GM18499 (cell line): ENCODE results near the gene NPHS1.
"Not testable (repeated sequence)": the region's sequence is repeated elsewhere in the genome, so short reads cannot be mapped to it uniquely, and the experiment has no call there.

Source experiments
- ATAC-seq: cut with Tn5 transposase; IDR thresholded peaks from one replicate; pipeline ENCODE4 v1.9.1; 2021; ENCODE audit warnings: moderate number of reproducible peaks; ENCODE audit not compliant: insufficient read depth, unreplicated experiment

The NPHS1 gene

DNA sequence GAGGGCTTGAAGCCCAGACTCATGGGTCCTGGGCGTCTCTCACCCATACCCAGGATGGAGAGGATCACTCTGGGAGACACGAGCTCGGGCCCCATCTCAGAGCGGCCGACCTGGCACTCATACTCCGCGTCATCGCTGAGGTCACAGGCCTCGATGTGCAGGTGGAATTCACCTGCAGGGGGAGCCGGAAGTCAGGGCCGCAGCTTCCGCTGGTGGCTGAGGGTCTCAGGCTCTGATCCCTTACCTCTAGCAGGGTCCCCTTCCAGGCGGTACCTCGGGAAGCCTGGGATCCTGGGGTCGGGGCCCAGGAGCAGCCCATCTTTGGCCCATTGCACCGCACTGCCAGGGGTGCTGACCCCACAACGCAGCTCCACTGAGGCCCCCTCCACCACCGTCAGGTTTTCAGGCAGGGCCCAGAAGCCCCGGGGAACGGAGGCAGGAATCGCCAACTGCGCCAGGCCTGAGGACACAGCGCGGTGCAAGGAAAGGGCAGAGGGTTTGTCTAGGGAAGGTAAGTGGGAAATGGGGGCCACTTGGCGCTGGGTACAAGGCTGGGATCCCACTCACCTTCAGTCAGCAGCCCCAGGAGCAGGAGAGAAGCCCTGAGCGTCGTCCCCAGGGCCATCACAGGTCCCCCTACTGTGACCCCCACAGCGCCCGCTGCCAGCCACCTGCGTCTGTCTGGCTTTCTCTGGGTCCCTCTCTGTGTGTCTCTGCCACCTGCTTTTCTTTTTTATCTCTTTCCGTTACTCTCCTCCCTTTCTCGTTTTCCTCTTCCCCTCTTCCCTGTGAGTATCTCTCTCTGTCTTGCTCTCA is 883 bp downstream of the NPHS1 start:
- ATAC-seq = no peak

DNA sequence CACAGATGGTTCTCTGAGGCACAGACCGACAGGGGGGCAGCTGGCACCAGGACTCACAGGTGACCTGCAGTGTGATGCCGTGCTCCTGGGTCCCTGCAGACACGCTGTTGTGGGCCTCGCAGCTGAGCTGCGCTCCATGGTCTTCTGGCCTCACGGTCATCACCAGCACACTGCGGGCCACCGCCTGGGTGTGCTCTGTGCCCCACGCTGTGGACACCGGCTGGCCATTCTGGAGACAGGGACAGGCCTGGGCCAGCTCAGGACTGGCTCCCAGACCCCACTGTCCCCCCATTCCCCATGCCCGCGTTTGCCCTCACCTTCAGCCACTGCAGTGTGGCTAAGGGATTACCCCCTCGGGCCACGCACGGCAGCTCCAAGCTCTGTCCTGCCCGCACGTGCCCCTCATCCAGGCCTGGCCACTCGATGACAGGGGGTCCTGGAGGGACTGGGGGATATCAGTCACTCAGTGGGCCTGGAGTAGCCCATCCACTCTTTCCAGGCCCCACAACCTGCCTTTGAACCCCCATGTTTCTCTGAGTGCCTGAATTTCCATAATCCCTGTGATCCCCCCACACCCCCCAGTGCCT is 3.3 kb downstream of the NPHS1 start:
- ATAC-seq = no peak

DNA sequence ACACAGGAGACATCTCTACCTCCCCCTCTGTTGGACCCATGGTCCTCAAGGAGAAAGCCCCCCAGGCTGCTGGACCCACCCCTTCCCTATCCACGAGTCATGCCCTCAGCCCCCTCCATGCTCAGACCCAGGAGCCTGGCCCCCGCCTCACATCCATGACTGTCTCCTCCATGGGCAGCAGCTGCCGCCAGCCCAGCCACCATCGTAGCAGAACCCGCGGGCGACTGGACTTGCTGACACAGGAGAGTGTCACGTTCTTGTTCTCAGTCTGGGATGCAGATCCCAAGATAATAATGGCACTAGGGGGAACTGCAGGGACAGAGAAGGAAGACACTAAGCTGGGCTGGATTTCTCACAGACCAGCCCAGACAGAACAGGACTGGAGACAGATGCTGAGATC is 3.8 kb downstream of the NPHS1 start:
- ATAC-seq = no peak

DNA sequence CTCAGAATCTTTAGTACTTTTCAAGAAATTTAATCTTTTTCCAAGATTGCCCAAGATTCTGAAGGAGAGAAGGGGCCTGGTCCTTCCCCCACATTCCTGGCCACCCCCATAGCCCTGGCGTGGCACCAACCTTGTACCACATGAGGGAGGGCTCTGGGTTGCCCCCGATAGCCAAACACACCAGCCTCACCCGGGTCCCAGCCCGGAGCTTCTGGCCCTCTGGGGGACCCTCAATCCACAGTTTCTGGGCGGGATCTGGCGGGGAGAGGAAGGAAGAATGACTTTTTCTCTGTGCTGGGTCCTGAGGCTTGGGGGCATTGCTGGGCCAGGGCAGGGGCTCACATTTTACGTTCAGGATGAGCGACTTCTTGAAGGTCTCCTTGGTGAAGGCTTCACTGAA is 4.4 kb downstream of the NPHS1 start:
- no peak for ATAC-seq

DNA sequence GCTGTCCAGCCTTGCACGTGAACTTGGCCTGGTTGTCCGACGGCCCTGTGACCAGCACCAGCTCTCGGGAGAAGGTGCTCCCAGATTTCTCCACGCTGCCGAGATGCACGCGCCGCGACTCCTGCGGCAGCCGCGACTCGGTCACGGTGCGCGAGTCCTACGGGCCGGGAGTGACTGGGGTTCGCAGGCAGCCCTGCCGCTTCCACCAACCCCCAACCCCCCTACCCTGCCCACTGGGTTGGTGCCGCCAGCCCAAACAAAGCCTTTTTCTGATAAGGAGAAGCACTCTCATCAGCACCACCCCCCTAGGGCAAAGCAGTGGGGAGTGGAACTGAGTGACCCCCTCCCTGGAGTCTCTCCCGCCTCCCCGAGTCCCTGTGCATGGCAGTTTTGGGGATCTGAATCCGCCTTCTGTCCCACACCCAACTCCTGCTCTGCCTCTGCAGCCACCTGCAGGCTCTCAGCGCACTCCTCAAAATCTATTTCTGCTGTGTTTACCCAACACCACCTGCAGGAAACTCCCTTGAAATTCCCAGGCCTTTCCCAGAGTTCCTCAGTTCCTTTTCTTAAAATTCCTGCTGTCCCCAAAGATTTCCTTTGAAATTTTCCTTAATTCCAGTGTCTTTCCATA is 6.2 kb downstream of the NPHS1 start:
- ATAC-seq = no peak

GRCh38 chr19:35845215-35846037 is 6.9 kb downstream of the NPHS1 start:
- ATAC-seq = no peak

DNA sequence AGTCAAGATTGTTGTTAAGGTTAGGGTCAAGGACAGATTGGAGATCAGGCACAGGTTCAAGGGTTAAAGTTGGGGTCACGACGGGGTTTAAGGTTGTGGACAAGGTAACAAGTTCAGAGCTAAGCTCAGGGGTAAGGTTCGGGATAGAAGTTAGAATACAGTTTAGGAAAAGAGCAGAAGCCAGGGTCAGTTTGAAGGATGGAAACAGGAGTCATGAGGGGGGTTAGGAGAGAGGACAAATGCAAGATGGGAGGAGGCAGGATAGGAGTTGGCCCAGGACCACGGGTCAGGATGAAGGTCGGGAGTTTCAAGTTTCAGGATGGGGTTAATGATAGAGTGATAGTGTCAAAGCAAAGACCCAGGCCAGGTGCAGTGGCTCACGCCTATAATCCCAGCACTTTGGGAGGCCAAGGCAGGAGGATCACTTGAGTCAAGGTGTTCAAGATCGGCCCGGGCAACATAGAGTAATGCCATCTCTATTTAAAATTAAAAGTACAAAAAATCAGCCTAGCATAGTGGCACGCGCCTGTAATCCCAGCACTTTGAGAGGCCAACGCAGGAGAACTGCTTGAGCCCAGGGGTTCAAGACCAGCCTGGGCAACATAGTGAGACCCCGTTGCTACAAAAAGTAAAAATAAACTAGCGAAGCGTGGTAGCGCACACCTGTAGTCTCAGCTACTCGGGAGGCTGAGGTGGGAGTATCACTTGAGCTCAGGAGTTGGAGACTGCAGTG is 7.7 kb downstream of the NPHS1 start:
- ATAC-seq = no peak

DNA sequence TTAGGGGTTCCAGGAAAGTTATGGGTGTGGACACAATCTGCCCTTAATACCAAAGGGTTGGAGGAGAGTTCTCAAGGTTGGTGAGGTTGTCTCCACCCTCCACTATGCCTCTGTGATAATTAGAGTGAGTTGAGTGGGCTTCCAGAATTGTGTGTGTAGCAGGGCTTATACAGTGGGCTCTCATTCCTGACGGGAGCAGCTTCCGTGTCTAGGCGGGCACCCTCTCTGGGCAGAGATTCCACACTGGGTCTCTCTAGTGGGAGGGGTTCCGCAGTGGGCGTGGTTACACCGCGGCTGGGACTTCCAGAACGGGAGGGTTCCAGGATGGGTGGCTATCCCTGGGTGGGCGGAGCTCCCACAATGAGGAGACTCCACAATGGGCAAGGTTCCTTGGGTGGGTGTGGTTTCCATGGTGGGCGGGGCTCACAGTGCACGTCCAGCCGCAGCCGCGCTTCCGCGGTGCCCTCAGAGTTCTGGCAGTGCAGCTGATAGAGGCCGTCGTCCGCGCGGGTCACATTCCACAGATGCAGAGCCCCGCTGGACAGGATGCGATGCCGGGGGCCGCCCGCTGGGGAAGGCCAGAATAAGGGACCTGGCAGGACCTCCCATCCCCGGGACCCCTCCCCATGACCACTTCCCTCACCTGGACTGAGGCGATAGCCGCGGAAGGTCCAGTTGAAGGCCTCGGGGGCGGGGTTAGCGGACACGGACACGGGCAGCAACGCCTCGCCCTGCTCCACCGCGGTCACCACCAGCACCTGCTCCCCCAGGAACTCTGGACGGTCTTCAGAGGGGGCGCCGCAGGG is 8.4 kb downstream of the NPHS1 start:
- ATAC-seq = no peak

GRCh38 chr19:35842666-35843272 is 9.5 kb downstream of the NPHS1 start:
- ATAC-seq = no peak

DNA sequence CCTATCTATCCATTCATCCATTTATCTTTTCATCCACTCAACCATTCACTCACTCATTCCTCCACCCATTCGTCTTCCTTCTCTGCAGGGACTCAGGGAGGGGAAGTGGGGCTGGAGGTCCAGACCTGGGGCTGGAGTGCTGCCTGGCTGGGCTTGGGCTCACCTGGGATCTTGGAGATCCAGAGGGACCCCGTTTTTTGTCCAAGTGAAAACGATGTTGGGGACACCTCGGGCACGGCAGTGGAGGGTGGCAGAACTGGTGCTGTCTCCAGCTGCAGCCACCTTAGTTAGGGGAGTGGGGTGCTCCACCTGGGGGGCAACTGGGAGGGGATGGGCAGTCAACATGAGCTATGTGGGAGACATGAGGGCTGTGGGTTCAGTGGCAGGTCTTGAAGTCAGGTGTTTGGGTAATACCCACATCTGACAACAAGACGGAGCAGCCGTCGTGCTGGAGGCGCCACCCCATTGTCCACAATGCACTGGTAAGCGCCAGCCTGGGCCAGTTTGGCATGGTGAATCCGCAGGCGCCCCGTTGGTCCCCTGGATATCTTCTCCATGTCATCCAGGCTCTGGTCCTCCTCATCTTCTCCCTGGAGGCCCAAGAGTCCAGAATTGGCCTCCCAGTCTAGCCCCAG is 10.2 kb downstream of the NPHS1 start:
- no peak for ATAC-seq

DNA sequence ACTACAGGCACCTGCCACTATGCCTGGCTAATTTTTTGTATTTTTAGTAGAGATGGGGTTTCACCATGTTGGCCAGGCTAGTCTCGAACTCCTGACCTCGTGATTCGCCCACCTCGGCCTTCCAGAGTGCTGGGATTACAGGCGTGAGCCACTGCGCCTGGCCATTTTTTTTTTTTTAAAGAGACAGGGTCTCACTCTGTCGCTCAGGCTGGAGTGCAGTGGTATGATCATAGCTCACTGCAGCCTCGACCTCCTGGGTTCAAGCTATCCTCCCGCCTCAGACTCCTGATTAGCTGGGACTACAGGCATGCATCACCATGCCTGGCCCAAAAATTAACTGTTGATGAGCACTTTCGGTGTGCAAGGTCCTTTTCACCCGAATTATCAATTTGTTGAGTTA is 16.2 kb downstream of the NPHS1 start:
- ATAC-seq = not testable (repeated sequence)

DNA sequence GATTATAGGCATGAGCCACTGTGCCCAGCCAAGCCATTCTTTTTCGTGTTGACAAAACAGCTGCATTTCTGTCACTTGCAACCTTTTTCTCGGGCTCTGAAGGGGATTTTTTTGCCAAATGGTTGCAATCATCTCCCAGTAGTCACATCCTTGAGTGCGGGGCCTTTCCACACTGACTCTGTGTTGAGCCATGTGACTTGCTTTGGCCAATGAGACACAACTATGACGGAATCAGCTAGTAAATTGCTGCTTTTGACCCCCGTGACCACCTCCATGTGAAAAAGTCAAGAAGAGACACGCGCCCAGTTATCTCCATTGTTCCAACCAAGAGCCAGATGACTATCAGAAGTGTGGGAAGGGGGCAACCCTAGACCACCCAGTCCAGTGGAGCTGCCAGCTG is 18.3 kb downstream of the NPHS1 start:
- ATAC-seq = no peak

DNA sequence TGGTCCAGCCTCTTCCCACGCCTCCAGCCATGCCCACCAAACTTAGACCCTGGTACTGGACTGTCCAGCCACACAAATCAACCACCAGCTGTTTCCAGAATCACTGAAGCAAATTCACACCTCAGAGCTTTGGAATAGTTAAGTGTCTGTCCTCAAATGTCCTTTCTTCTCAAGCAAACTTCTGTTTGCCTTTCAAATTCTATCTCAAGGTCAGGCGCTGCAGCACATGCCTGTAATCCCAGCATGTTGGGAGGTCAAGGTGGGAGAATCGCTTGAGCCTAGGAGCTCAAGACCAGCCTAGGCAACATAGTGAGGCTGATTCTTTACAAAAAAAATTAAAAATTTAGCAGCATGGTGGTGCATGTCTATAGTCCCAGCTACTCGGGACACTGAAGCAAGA is 20.2 kb downstream of the NPHS1 start:
- ATAC-seq = no peak

DNA sequence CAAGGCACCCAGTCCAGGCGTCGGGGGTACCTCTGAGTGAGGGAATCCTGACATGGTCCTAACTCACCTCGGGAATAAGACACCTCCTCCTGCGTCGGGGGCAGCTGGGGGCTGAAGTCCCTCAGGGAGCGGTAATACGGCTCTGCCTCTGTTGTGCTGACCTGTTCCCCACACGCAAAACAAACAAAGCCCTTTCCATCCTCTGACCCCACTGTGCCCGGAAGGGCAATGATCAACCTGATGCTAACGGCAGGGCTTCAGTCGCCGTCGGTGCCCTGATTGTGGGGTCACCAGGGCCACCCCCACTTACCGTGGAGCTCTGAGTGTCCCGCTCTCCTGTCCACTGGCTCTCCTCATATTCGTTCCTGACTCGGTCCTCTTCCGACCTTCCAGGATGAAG is 21.3 kb downstream of the NPHS1 start:
- no peak for ATAC-seq

GRCh38 chr19:35828692-35829301 is 23.5 kb downstream of the NPHS1 start:
- ATAC-seq = no peak

DNA sequence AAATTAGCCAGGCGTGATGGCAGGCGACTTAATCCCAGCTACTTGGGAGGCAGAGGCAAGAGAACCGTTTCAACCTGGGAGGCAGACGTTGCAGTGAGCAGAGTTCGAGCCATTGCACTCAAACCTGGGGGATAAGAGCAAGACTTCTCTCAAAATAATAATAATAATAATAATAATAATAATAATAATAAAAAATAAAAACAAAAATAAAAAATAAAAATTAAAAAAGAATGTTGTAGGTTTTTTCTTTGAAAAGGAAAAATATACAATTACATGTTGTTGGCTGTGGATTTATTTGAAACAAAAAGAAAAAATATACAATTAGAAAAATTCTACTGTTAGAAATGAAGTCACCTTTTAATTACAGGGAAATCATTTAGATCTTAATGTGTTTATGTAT is 28.2 kb downstream of the NPHS1 start:
- no peak for ATAC-seq

DNA sequence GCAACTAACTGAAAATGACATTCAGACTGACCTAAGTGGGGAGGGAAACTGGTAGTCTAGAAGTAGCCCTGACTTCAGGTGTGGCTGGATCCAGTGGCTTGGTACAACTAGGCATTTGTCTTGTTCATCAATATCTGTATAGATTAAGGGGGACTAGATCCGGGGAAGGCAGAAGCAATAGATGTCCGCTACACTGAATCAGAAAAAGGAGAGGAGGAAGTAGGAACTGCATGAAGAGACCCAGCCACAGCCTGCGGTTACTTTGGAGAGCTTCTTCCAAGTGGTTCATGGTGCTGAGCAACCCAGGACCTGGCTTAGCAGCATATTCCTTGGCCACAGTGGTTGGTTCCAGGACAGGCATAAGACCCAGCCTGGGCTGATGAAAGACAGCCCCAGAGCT is 29.7 kb downstream of the NPHS1 start:
- ATAC-seq = no peak

GRCh38 chr19:35818445-35818844 is 33.9 kb downstream of the NPHS1 start:
- ATAC-seq = no peak
